Vagina (tissue), 2 donors: ENCODE measurements around the gene GPATCH2L. TPM values are rescaled to one million over a fixed set of nuclear protein-coding genes. Genes with fewer than 3 reads are reported as not detected.

Experiments
- DNase-seq, 2 donors: peaks; one replicate each; pipeline ENCODE4 v3.0.0-alpha.2; 2017; ENCODE audit errors: extremely low spot score in 2 of 2
- H3K27ac ChIP-seq: fragments of 200-600 bp; sonication (generic); one replicate; pipeline ENCODE4 v1.5.1; 2019
- H3K27me3 ChIP-seq: fragments of 200-600 bp; sonication (generic); one replicate; pipeline ENCODE4 v1.5.1; 2019
- H3K36me3 ChIP-seq, 2 donors: fragments of 200-600 bp; sonication (generic); one replicate each; pipeline ENCODE4 v1.5.1; 2017 to 2019
- H3K4me1 ChIP-seq: fragments of 200-600 bp; sonication (generic); one replicate; pipeline ENCODE4 v1.5.1; 2019
- H3K4me3 ChIP-seq, 2 donors: fragments of 200-600 bp; sonication (generic); 1 replicate in 1 of 2; 2 replicates in 1 of 2; pipeline ENCODE4 v1.5.1; 2016 to 2019
- H3K9me3 ChIP-seq: fragments of 200-600 bp; sonication (generic); one replicate; pipeline ENCODE4 v1.5.1; 2019
- POLR2A ChIP-seq, 2 donors: fragments of 450-650 bp; IDR thresholded peaks; one replicate each; pipeline ENCODE4 v1.6.1; 2017; ENCODE audit warnings: antibody characterized with exemption in 2 of 2, mild to moderate bottlenecking in 2 of 2, moderate library complexity in 2 of 2
- POLR2AphosphoS5 ChIP-seq, 2 donors: sonication (generic); formaldehyde crosslinking; IDR thresholded peaks; one replicate each; pipeline ENCODE4 v1.9.0; 2017; ENCODE audit warnings: antibody characterized with exemption in 2 of 2, mild to moderate bottlenecking in 2 of 2, low read depth in 1 of 2; ENCODE audit not compliant: insufficient read depth in 1 of 2
- intact Hi-C: fragments of 100-400 bp; cut with DNase I; formaldehyde crosslinking; loops from one replicate; pipeline ENCODE4 v1.15.1; 2023
- total RNA-seq: library from RNA; depleted of rRNA; stranded (reverse); fragments of >200 nt; gene quantifications from one replicate; pipeline ENCODE4 v1.2.3, GENCODE V29; 2016
- TF ChIP-seq, protein P1 (sequence below), 3 experiments: fragments of 450-650 bp in 2 of 3; fragments of 200-600 bp in 1 of 3; sonication (generic) in 1 of 3; IDR thresholded peaks; one replicate each; pipeline ENCODE4 v1.5.1; 2017 to 2019; ENCODE audit warnings: antibody characterized with exemption in 3 of 3, mild to moderate bottlenecking in 2 of 3, moderate library complexity in 2 of 3

Gene GPATCH2L
- total RNA-seq, 1 donor from 2014 or later = 34.6 TPM

DNA sequence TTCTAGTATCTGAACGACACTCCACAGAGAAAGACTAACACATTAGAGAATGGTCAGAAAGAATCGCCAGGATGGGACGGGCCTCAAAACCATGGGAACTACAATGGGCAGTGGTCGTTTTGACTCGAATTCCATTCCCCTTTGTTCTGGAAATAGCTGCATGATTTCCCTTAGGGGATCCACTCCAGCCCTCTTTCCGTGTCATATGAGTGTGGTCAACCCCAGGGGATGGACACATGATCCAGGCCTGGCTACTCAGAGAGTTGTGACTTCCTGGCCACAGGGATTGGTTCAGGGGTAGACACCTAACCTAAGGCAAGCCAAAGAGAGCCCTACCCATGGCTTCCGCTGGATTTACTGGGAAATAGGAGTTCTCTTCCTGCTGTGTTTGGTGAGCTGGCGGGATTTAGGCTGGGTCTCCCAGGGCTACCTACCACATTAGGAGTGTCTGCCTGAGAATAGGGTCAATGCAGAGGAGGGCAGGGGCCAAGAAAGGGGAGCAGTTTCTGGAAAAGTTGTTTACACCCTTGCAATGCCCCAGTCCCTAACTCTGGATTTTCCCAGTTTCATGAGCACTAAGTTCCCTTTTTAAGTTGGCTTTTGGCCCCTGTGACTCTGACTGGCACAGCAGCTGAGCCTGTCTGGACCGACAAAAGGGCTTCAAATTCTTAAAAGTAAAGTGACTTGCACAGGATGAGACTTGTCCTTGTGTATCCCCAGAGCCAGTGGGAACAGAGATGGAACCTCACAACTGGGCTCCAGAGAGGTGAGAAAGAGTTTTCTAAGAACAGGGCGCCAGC lies 28.1 kb upstream of the GPATCH2L start:
- TF ChIP-seq POLR2A (IDR thresholded peaks at IDR 0.05) (no peak), POLR2AphosphoS5 (IDR thresholded peaks at IDR 0.05; ENCODE audit: insufficient read depth in 1 of 2, low read depth in 1 of 2) (no peak)
- TF ChIP-seq, protein P1, sequence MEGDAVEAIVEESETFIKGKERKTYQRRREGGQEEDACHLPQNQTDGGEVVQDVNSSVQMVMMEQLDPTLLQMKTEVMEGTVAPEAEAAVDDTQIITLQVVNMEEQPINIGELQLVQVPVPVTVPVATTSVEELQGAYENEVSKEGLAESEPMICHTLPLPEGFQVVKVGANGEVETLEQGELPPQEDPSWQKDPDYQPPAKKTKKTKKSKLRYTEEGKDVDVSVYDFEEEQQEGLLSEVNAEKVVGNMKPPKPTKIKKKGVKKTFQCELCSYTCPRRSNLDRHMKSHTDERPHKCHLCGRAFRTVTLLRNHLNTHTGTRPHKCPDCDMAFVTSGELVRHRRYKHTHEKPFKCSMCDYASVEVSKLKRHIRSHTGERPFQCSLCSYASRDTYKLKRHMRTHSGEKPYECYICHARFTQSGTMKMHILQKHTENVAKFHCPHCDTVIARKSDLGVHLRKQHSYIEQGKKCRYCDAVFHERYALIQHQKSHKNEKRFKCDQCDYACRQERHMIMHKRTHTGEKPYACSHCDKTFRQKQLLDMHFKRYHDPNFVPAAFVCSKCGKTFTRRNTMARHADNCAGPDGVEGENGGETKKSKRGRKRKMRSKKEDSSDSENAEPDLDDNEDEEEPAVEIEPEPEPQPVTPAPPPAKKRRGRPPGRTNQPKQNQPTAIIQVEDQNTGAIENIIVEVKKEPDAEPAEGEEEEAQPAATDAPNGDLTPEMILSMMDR (IDR thresholded peaks at IDR 0.05) = no peak
- Histone ChIP-seq H3K9me3 (no peaks in the 10 kb centered on the region), H3K36me3 (no peaks in the 10 kb centered on the region), H3K27ac (no peak overlapping the region), H3K4me3 (no peak overlapping the region), H3K27me3 (no peaks in the 10 kb centered on the region), H3K4me1 (no peaks in the 10 kb centered on the region)
- intact Hi-C loops = no loop called here
- no peak for DNase-seq

DNA sequence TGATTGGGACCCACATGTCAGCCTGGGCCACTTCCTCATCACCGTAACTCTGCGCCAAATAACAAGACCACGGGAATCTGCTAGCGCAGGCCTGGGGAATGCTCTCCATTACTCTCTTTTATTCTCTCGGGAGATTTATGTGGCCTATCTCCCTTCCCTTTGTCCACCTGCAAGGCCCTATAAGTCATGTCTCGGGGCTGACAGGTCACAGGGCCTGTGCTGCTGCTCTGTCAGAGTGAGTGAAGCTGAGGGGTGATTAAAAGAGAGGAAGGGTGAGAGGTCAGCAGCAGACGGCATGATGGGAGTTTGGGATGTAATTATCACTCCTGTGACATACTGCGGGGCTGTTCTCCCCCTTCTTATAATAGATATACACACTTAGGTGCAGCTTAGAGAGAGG lies 26.2 kb upstream of the GPATCH2L start:
- no peak for DNase-seq
- no peak for TF ChIP-seq POLR2A (IDR thresholded peaks at IDR 0.05)
- TF ChIP-seq, protein P1 (IDR thresholded peaks at IDR 0.05) = no peak
- TF ChIP-seq POLR2AphosphoS5 (IDR thresholded peaks at IDR 0.05; ENCODE audit: insufficient read depth in 1 of 2, low read depth in 1 of 2) = no peak
- Histone ChIP-seq H3K4me3 (no peak overlapping the region), H3K4me1 (no peaks in the 10 kb centered on the region), H3K9me3 (no peaks in the 10 kb centered on the region), H3K36me3 (no peaks in the 10 kb centered on the region), H3K27ac (no peak overlapping the region), H3K27me3 (no peaks in the 10 kb centered on the region)
- intact Hi-C loops = no loop called here

DNA sequence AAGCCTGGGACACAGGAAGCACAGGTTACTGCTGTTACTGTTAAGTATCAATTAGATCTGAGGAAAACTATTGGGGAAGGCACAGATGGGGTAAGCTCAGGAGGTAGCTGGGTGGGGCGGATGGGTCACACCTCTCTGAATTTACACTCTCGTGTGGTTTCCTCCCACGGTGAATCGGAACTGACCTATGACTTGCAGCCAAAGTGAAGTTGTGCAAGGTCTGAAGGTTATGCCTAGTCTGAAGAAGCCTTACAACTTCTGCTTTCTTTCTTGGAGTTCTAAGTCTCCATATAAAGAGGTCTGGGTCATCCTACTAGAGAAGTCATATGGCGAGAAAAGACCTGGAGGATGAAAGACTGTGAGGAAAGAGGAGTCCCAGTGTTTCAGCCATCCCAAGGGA lies 25.6 kb upstream of the GPATCH2L start:
- Histone ChIP-seq H3K36me3 (no peaks in the 10 kb centered on the region), H3K4me1 (no peaks in the 10 kb centered on the region), H3K4me3 (no peak overlapping the region), H3K9me3 (no peaks in the 10 kb centered on the region), H3K27ac (no peak overlapping the region), H3K27me3 (no peaks in the 10 kb centered on the region)
- DNase-seq = no peak
- TF ChIP-seq, protein P1 (IDR thresholded peaks at IDR 0.05) = no peak
- TF ChIP-seq POLR2AphosphoS5 (IDR thresholded peaks at IDR 0.05; ENCODE audit: insufficient read depth in 1 of 2, low read depth in 1 of 2) (no peak), POLR2A (IDR thresholded peaks at IDR 0.05) (no peak)
- intact Hi-C loops = no loop called here

DNA sequence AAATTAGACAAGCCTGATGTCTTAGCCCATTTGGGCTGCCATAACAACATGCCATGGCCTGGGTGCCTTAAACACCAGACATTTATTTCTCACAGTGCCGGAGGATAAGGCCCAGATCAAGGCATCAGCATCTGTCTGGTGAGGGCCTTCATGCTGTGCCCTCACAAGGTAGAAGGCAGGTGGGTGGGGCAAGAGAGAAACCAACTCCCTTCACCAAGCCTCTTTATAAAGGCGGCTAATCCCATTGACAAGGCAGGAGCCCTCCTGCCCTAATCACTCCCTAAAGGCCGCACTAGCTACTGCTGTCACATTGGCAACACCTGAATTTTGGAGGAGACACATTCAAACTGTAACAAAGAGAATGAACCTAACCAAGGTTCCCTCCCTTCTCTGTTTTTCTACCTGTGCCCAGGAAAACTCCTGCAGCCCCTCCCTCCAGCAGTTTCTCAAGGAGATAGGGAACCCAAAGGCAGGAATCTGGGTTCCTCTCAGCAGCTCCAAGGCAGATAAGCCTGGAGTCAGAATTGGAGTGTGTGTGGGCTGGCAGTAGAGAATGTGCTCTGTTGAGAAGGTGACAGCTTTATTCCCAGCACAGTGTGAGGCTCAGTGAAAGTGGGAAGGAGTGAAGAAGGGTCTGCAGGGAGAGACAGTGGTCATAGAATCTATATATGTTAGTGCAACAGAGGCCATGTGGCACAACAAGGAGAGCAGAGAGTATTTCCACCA lies 21.7 kb upstream of the GPATCH2L start:
- Histone ChIP-seq H3K36me3 (no peaks in the 10 kb centered on the region), H3K9me3 (no peaks in the 10 kb centered on the region), H3K27me3 (no peaks in the 10 kb centered on the region), H3K27ac (no peak overlapping the region), H3K4me3 (no peak overlapping the region), H3K4me1 (no peaks in the 10 kb centered on the region)
- TF ChIP-seq POLR2AphosphoS5 (IDR thresholded peaks at IDR 0.05; ENCODE audit: insufficient read depth in 1 of 2, low read depth in 1 of 2) (no peak), POLR2A (IDR thresholded peaks at IDR 0.05) (no peak)
- TF ChIP-seq, protein P1 (IDR thresholded peaks at IDR 0.05) = no peak
- no peak for DNase-seq
- intact Hi-C loops = no loop called here
